Right atrium auricular region (tissue), 2 donors: Measurements from ENCODE around the gene BDNF. TPM values are rescaled to one million over a fixed set of nuclear protein-coding genes. Genes with fewer than 3 reads are reported as not detected.

Experiments
- DNase-seq: peaks from one replicate; pipeline ENCODE4 v3.0.0-alpha.2; 2019; ENCODE audit warnings: low spot score
- H3K27ac ChIP-seq, 2 donors: fragments of 200-600 bp; sonication (generic); 1 replicate in 1 of 2; 2 replicates in 1 of 2; pipeline ENCODE4 v1.5.1; 2016 to 2019
- H3K27me3 ChIP-seq, 2 donors: fragments of 200-600 bp; sonication (generic); one replicate each; pipeline versions ENCODE4 v1.5.1 to v1.6.0; 2017 to 2019
- H3K36me3 ChIP-seq: fragments of 200-600 bp; sonication (generic); one replicate; pipeline ENCODE4 v1.5.1; 2016
- H3K4me1 ChIP-seq, 2 donors: fragments of 200-600 bp; sonication (generic); one replicate each; pipeline versions ENCODE4 v1.5.1 to v1.6.0; 2017 to 2019
- H3K4me3 ChIP-seq, 2 donors: fragments of 200-600 bp; sonication (generic); 1 replicate in 1 of 2; 2 replicates in 1 of 2; pipeline ENCODE4 v1.5.1; 2017 to 2019; ENCODE audit warnings: mild to moderate bottlenecking in 1 of 2, moderate library complexity in 1 of 2
- H3K9me3 ChIP-seq, 2 donors: fragments of 200-600 bp; sonication (generic); one replicate each; pipeline ENCODE4 v1.5.1; 2019
- CTCF ChIP-seq, 2 donors: fragments of 200-600 bp; sonication (generic); IDR thresholded peaks; one replicate each; pipeline ENCODE4 v1.5.1; 2019; ENCODE audit warnings: antibody characterized with exemption in 2 of 2
- total RNA-seq, 2 donors: library from RNA; depleted of rRNA; stranded (reverse); fragments of >200 nt; gene quantifications; one replicate each; pipeline ENCODE4 v1.1.0, GENCODE V29; 2016

BDNF gene
- total RNA-seq, 2 donors from 2014 or later = 0.20 TPM; not detected in 1

- no peak for DNase-seq
- Histone ChIP-seq H3K4me1 (no peaks in the 10 kb centered on the region), H3K9me3 (no peaks in the 10 kb centered on the region), H3K27me3 (no peaks in the 10 kb centered on the region), H3K4me3 (no peak overlapping the region), H3K27ac (no peak overlapping the region), H3K36me3 (no peaks in the 10 kb centered on the region)
- no peak for TF ChIP-seq CTCF (IDR thresholded peaks at IDR 0.05)
Observed at GRCh38 chr11:27612932-27613880, 87.0 kb downstream of the BDNF start.

GRCh38 chr11:27611947-27612455, 88.3 kb downstream of the BDNF start:
- no peaks in the 10 kb centered on the region for H3K36me3 ChIP-seq
- no peak overlapping the region for H3K27ac ChIP-seq
- no peaks in the 10 kb centered on the region for H3K9me3 ChIP-seq
- no peaks in the 10 kb centered on the region for H3K27me3 ChIP-seq
- H3K4me1 ChIP-seq = no peaks in the 10 kb centered on the region
- no peak overlapping the region for H3K4me3 ChIP-seq
- no peak for TF ChIP-seq CTCF (IDR thresholded peaks at IDR 0.05)
- no peak for DNase-seq

- no peak overlapping the region for H3K27ac ChIP-seq
- no peaks in the 10 kb centered on the region for H3K9me3 ChIP-seq
- H3K4me3 ChIP-seq = no peak overlapping the region
- no peak for DNase-seq
- no peaks in the 10 kb centered on the region for H3K36me3 ChIP-seq
- no peaks in the 10 kb centered on the region for H3K4me1 ChIP-seq
- TF ChIP-seq CTCF (IDR thresholded peaks at IDR 0.05) = no peak
- H3K27me3 ChIP-seq = no peaks in the 10 kb centered on the region
Observed at GRCh38 chr11:27611390-27611789, 88.9 kb downstream of the BDNF start.

GRCh38 chr11:27610946-27611345, 89.3 kb downstream of the BDNF start:
- Histone ChIP-seq H3K27me3 (no peaks in the 10 kb centered on the region), H3K4me1 (no peaks in the 10 kb centered on the region), H3K36me3 (no peaks in the 10 kb centered on the region), H3K4me3 (no peak overlapping the region), H3K9me3 (no peaks in the 10 kb centered on the region), H3K27ac (no peak overlapping the region)
- TF ChIP-seq CTCF (IDR thresholded peaks at IDR 0.05) = no peak
- DNase-seq = no peak

- H3K4me1 ChIP-seq = no peaks in the 10 kb centered on the region
- H3K36me3 ChIP-seq = no peaks in the 10 kb centered on the region
- no peaks in the 10 kb centered on the region for H3K9me3 ChIP-seq
- no peak overlapping the region for H3K4me3 ChIP-seq
- DNase-seq = no peak
- no peak overlapping the region for H3K27ac ChIP-seq
- no peak for TF ChIP-seq CTCF (IDR thresholded peaks at IDR 0.05)
- H3K27me3 ChIP-seq = no peaks in the 10 kb centered on the region
Observed at GRCh38 chr11:27610280-27610679, 90.0 kb downstream of the BDNF start.
